C4-2B (cell line): ENCODE results near the gene SIDT1.
A peak's percentile ranks its signal among the peaks of the same experiment; 100 is the strongest.

Experiments
- H3K27ac ChIP-seq: fragments of 450-650 bp; 2 replicates; pipeline ENCODE4 v1.5.1; 2017
- ZFX ChIP-seq: fragments of 450-650 bp; IDR thresholded peaks from 2 replicates; pipeline ENCODE4 v1.6.1; 2017
- TF ChIP-seq, protein P1 (sequence below): fragments of 450-650 bp; conservative IDR thresholded peaks from 2 replicates; pipeline ENCODE4 v1.5.1; 2017; ENCODE audit warnings: mild to moderate bottlenecking

Gene SIDT1

DNA sequence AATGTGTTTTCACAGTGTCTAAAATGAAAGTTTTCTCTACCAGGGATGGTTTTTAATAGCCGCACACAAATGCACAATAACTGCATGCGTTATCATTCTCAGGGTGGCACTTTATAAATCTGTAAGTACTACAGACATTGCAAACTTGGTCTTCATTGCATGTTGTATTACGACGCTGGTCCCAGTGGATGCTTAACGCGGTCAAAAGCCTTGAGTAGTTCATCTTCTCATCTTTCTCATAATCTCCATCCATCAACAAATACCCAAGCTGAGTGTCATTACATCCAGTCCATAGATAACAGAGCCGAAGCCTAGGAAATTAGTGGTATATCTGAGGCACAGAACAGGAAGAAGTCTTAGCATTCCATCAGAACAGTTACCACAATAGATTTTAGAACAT, 91.5 kb downstream of the SIDT1 start:
- no peak overlapping the region for H3K27ac ChIP-seq
- TF ChIP-seq ZFX, result no peak
- TF ChIP-seq, protein P1, sequence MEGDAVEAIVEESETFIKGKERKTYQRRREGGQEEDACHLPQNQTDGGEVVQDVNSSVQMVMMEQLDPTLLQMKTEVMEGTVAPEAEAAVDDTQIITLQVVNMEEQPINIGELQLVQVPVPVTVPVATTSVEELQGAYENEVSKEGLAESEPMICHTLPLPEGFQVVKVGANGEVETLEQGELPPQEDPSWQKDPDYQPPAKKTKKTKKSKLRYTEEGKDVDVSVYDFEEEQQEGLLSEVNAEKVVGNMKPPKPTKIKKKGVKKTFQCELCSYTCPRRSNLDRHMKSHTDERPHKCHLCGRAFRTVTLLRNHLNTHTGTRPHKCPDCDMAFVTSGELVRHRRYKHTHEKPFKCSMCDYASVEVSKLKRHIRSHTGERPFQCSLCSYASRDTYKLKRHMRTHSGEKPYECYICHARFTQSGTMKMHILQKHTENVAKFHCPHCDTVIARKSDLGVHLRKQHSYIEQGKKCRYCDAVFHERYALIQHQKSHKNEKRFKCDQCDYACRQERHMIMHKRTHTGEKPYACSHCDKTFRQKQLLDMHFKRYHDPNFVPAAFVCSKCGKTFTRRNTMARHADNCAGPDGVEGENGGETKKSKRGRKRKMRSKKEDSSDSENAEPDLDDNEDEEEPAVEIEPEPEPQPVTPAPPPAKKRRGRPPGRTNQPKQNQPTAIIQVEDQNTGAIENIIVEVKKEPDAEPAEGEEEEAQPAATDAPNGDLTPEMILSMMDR, result no peak

DNA sequence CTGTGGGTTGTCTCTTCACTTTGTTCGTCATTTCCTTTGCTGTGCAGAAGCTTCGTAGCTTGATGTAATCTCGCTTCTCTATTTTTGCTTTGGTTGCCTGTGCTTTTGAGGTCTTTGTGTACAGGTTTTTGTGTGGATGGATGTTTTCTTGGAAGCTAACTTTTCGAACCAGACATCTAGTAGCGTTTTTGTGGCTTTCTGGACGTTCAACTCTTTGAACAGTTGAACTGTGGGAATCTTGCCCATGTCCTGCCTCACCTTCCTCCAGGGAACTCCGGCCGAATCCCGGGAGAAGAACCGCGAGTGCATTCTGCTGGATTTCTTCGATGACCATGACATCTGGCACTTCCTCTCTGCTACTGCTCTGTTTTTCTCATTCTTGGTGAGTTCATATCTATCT, 93.5 kb downstream of the SIDT1 start:
- no peak overlapping the region for H3K27ac ChIP-seq
- TF ChIP-seq, protein P1, result no peak
- TF ChIP-seq ZFX, result no peak

DNA sequence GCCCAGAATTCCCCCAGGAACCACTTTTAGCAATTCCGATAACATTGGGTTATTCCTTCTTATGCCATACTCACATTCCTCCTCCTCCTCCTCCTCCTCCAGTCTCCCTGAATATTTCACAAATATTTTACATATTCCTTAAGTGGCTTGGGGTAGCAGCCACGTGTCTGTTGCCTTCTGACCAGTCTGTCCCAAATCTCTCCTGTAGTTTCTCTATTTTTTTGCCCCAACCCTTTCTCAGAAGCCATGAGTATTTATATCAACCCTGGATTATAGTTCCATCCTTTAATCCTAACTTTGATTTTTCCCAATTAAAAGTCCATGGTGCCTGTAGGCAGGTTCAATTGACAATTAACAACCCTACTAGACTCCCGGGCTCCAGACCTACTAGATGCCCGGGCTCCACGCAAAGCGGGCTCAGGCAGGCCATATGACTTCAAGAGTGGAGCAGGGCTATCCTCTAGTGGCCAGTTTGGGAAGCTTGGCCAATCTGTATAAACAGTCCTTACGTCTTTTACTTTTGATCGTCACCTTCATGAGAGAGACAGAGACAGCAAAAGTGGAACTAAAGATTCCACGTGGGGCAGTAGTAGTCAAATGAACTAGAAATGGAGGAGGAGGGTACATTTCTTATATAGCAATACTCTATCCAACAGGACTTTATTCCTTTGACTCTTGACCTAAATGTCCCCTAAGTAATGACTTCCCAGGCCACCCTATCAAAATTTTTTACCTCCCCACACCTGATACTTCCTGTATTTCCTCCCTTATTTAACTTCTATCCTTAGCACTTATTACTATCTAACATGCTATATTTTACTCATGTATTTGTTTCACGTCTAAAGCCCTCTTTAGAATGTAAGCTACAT, 94.4 kb downstream of the SIDT1 start:
- TF ChIP-seq ZFX, result no peak
- TF ChIP-seq, protein P1, result peak; percentile 96

DNA sequence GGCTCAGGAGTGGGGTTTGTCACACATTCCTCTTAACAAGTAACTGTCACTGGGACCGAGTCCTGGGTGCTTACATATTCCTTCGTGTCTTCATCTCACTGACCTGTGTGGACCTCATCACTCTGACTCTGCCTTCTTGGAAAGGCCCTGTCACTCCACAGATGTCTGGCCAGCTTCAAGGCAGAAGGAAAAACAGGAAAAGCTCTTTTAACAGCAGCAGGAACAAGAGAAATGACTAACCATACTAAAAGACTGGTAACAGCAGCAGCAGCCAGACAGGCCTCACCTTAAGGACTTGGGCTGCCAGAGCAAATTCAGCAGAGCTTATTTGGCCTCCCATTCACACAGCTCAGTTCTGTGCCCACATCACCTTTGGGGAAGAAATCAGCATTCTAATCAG, 96.0 kb downstream of the SIDT1 start:
- no peak overlapping the region for H3K27ac ChIP-seq
- TF ChIP-seq, protein P1, result no peak
- no peak for TF ChIP-seq ZFX

More for the DNA sequence above, 94.4 kb downstream of the SIDT1 start:
- H3K27ac ChIP-seq, result no peak overlapping the region

DNA sequence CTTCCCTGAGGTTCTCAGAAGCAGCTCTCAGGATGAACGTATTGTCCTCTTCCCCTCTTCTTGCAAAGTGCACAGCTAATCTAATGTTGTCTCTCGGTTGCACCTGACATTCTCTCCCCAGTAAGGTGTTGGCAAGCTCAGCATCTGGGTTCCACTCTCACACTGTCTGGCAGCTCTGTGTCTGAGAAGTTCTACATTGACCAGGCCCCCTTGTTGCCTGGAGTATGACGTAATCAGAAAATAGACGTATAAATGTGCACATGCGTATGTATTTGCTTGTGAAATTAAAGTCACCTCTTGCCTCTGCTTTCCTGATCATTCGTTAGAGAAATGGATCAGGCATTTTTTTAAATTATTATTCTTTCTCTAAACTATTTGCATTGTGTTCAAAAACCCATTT, 96.4 kb downstream of the SIDT1 start:
- TF ChIP-seq, protein P1, result no peak
- no peak for TF ChIP-seq ZFX
- H3K27ac ChIP-seq, result no peak overlapping the region

DNA sequence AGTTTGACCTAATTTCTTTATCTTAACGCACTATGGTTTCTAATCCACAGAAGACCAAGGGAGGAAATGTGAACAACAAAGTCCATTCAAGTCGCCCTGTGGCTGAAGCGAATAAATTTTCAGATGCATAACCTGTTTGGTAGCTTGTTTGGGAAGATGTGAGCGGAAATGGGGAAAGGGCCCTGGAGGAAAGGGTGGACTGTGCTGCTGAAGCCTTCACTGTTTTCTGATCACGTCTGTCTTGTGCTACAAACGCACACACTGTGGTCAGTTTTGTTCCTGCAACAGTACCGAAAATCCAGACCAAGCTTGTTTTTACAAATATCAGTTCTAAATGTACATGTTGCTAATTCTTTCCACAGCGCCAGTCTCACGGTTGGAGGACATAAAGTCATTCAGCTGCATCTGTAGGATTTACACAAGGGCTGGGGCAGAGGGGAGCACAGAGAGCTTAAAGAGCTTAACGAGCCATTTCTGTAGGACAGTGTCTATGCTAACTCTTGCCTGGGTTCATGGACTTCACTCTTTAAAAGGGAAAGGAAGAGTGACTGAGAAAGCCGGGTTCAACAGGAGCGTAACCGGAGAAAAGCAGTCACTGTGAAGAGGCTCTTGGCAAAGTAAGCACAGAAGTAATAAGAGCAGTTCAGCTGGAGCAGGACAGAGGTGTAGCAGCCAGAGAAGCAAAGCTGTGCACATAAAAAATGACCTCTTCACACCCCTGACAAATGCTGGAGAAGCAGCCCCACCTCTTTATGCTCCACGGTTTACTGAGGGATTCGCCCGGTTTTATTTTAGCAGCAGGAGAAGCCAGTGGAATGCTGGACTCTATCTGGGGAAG, 97.4 kb downstream of the SIDT1 start:
- no peak for TF ChIP-seq ZFX
- TF ChIP-seq, protein P1, result no peak
- no peak overlapping the region for H3K27ac ChIP-seq

DNA sequence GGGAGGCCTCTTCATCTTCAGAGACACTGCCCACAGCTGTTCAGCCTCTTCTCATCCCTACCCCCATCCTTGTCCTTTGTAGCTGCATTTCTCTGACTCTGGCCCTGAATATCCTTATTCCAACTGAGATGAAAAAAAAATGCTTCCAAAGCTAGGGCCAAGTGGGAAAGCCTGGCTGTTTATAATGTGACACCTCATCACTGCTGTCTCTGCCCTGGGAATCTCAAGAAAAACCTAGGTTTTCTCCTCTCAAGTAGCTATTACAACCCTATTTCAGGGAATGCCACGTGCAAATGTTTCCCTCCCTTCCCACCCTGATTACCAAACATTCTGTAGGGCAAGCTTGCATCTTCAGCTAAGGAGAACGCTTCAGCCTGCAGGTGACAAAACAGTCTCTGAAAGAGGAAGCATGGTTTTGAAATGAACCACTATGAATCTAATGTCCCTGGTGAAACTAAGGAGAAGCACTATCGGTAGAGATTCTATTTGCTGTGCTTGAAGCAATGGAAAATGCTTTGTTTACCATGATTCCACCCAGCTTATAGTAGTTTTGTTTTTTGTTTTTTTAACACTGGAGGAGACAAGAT, 98.7 kb downstream of the SIDT1 start:
- TF ChIP-seq, protein P1, result no peak
- no peak for TF ChIP-seq ZFX
- H3K27ac ChIP-seq, result no peak overlapping the region
